HG02623 (cell line): ENCODE measurements around the gene PROCA1.

Source experiments
- ATAC-seq: cut with Tn5 transposase; IDR thresholded peaks from one replicate; pipeline ENCODE4 v1.9.1; 2021; ENCODE audit warnings: moderate library complexity; ENCODE audit not compliant: unreplicated experiment

Gene PROCA1

GRCh38 chr17:28711723-28712031 is at the start of gene PROCA1:
Gene PROCA1, minus strand, starts transcription at chr17:28711888. Its CDS starts 228 bp downstream, at chr17:28711660.
- ATAC-seq = no peak

GRCh38 chr17:28760601-28761562 is 49.2 kb upstream of the PROCA1 start:
- ATAC-seq = no peak

GRCh38 chr17:28759256-28759865 is 47.7 kb upstream of the PROCA1 start:
- ATAC-seq = no peak

GRCh38 chr17:28758411-28759121 is 46.9 kb upstream of the PROCA1 start:
- ATAC-seq = no peak

- no peak for ATAC-seq
Observed at GRCh38 chr17:28756049-28756804, 44.5 kb upstream of the PROCA1 start.

GRCh38 chr17:28755486-28755885 is 43.8 kb upstream of the PROCA1 start:
- no peak for ATAC-seq

- no peak for ATAC-seq
Observed at GRCh38 chr17:28751600-28752366, 40.1 kb upstream of the PROCA1 start.

GRCh38 chr17:28750178-28751047 is 38.7 kb upstream of the PROCA1 start:
- ATAC-seq = no peak

- ATAC-seq = no peak
Observed at GRCh38 chr17:28749516-28750177, 38.0 kb upstream of the PROCA1 start.

GRCh38 chr17:28748852-28749515 is 37.3 kb upstream of the PROCA1 start:
- no peak for ATAC-seq

GRCh38 chr17:28747801-28748750 is 36.4 kb upstream of the PROCA1 start:
- no peak for ATAC-seq

GRCh38 chr17:28747051-28747691 is 35.5 kb upstream of the PROCA1 start:
- no peak for ATAC-seq

GRCh38 chr17:28746611-28747050 is 34.9 kb upstream of the PROCA1 start:
- ATAC-seq = no peak

GRCh38 chr17:28745786-28746411 is 34.2 kb upstream of the PROCA1 start:
- no peak for ATAC-seq

GRCh38 chr17:28744972-28745785 is 33.5 kb upstream of the PROCA1 start:
- ATAC-seq = no peak
